Neural cell (in vitro differentiated cells): ENCODE measurements around the gene VRK1.

Source experiments
- CTCF ChIP-seq: fragments of 450-650 bp; IDR thresholded peaks from 2 replicates; pipeline ENCODE4 v1.5.1; 2014; ENCODE audit warnings: antibody characterized with exemption, mild to moderate bottlenecking, moderate library complexity; ENCODE audit not compliant: poor library complexity, severe bottlenecking
- EP300 ChIP-seq: fragments of 450-650 bp; conservative IDR thresholded peaks from 2 replicates; pipeline ENCODE4 v1.6.1; 2014; ENCODE audit warnings: antibody characterized with exemption, mild to moderate bottlenecking, moderate library complexity; ENCODE audit not compliant: poor library complexity, severe bottlenecking
- EZH2 ChIP-seq: fragments of 200-600, 300-800 bp; shearing (Covaris generic), sonication (generic); IDR thresholded peaks from 2 replicates; pipeline ENCODE4 v1.6.1; 2014; ENCODE audit warnings: antibody characterized with exemption, low read length, borderline replicate concordance, mild to moderate bottlenecking; ENCODE audit not compliant: insufficient read depth, poor library complexity, severe bottlenecking
- POLR2AphosphoS5 ChIP-seq: IDR thresholded peaks from 2 replicates; pipeline ENCODE4 v1.6.1; 2012
- RAD21 ChIP-seq: fragments of 450-650 bp; conservative IDR thresholded peaks from 2 replicates; pipeline ENCODE4 v1.6.1; 2014; ENCODE audit warnings: antibody characterized with exemption, mild to moderate bottlenecking, moderate library complexity
- REST ChIP-seq: IDR thresholded peaks from 2 replicates; pipeline ENCODE4 v1.6.1; 2012; ENCODE audit warnings: borderline replicate concordance

GRCh38 chr14:96928779-96929380 lies 131.7 kb downstream of the VRK1 start:
- TF ChIP-seq CTCF (no peak), REST (no peak), POLR2AphosphoS5 (no peak), EZH2 (no peak), RAD21 (no peak), EP300 (no peak)
